OCI-LY7 (cell line): ENCODE results near the gene SIRT5.

Experiments
- EZH2phosphoT487 ChIP-seq: fragments of 200-600 bp; sonication (generic); IDR thresholded peaks from 2 replicates; pipeline ENCODE4 v1.6.1; 2018; ENCODE audit warnings: low read depth, borderline replicate concordance, mild to moderate bottlenecking, mixed run types, antibody characterized with exemption, low read length, moderate library complexity, mixed read lengths
- TF ChIP-seq, protein P1 (sequence below): fragments of 200-600 bp; sonication (generic); conservative IDR thresholded peaks from 2 replicates; pipeline ENCODE4 v1.5.1; 2014; ENCODE audit warnings: mild to moderate bottlenecking, antibody characterized with exemption, low read length, moderate library complexity, mixed read lengths

DNA sequence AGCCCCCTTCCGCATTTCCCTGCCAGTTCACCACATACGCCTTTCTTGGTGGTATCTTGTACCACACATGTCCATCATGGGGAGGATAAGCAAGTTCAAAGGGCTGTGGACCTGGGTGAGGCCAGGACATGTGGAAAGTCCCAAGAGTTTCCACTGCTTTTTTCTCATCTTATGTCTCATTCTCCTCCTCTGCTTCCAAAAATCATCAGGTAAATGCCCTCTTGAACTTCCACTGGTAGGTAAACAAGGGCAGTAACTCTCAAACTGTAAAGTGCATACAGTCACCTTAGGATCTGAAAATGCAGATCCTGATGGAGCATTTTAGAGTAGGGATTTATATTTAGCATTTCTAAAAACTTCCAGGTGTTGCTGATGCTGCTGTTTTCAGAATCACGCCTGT lies 7.9 kb upstream of the SIRT5 start:
- TF ChIP-seq, protein P1, sequence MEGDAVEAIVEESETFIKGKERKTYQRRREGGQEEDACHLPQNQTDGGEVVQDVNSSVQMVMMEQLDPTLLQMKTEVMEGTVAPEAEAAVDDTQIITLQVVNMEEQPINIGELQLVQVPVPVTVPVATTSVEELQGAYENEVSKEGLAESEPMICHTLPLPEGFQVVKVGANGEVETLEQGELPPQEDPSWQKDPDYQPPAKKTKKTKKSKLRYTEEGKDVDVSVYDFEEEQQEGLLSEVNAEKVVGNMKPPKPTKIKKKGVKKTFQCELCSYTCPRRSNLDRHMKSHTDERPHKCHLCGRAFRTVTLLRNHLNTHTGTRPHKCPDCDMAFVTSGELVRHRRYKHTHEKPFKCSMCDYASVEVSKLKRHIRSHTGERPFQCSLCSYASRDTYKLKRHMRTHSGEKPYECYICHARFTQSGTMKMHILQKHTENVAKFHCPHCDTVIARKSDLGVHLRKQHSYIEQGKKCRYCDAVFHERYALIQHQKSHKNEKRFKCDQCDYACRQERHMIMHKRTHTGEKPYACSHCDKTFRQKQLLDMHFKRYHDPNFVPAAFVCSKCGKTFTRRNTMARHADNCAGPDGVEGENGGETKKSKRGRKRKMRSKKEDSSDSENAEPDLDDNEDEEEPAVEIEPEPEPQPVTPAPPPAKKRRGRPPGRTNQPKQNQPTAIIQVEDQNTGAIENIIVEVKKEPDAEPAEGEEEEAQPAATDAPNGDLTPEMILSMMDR, result no peak
- TF ChIP-seq EZH2phosphoT487, result no peak
